Type B pancreatic cell (in vitro differentiated cells): Measurements from ENCODE around the gene OLFML2A. TPM values are rescaled to one million over a fixed set of nuclear protein-coding genes. Genes with fewer than 3 reads are reported as not detected.

ENCODE experiments used
- DNase-seq: peaks from one replicate; pipeline ENCODE4 v3.0.0; 2021; ENCODE audit warnings: mixed read lengths; ENCODE audit not compliant: unreplicated experiment; ENCODE audit errors: extremely low spot score
- H3K27ac Mint-ChIP-seq: 2 replicates; pipeline ENCODE4 v1.8.0; 2021; ENCODE audit warnings: mild to moderate bottlenecking, mixed read lengths
- H3K27me3 Mint-ChIP-seq: 2 replicates; pipeline ENCODE4 v1.8.0; 2021; ENCODE audit warnings: mixed read lengths
- H3K36me3 Mint-ChIP-seq: 2 replicates; pipeline ENCODE4 v1.8.0; 2021; ENCODE audit warnings: mixed read lengths
- H3K4me1 Mint-ChIP-seq: one replicate; pipeline ENCODE4 v1.8.0; 2021; ENCODE audit warnings: mixed read lengths; ENCODE audit not compliant: unreplicated experiment
- H3K4me3 Mint-ChIP-seq: 2 replicates; pipeline ENCODE4 v1.8.0; 2021; ENCODE audit warnings: mild to moderate bottlenecking, mixed read lengths
- H3K9me3 Mint-ChIP-seq: 2 replicates; pipeline ENCODE4 v1.8.0; 2021; ENCODE audit warnings: mixed read lengths
- total RNA-seq: library from RNA; stranded (reverse); gene quantifications from 2 replicates; pipeline ENCODE4 v1.2.1, GENCODE V29; 2021; ENCODE audit warnings: low replicate concordance
- TF ChIP-seq, protein P1 (sequence below): fragments of 200-600 bp; sonication (generic); conservative IDR thresholded peaks from 2 replicates; pipeline ENCODE4 v1.5.0; 2021; ENCODE audit warnings: antibody characterized with exemption, mild to moderate bottlenecking

OLFML2A gene
- total RNA-seq, 1 donor from 2014 or later = 6.3 TPM

DNA sequence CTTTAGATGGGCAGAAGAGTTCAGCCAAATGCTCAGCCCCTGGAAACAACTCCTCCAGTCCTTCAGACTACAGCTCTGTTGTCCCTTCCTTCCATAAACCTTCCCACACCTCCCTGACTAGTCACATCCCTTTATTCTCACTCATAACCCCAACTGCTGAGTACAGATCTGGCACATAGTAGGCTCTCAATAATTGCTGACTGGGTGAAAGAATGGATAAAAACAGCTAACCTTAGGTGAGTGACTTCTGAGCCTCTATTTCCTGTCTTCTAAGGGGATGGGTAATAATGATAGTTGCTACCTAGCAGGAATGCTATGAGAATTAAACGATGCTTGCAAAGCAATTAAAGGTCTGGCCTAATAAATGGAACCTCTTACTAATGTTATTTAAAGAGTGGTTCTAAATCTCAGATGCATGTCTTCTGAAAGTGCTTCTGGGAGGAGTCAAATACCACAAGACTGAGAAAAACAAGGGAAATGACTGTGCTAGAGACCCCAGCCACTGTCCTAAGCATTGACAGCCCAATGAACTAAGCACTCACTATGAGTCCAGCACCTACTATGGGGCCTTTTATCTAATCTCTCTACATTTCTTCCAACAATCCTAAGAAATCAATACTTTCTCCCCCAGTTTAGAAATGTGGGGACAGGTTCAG lies 3.3 kb upstream of the OLFML2A start:
- Mint-ChIP-seq H3K9me3 (no peaks in the 10 kb centered on the region), H3K4me3 (peak overlapping the region; percentile 73), H3K27ac (no peak overlapping the region), H3K36me3 (no peaks in the 10 kb centered on the region), H3K4me1 (peaks cover 24% of the 10 kb centered on the region), H3K27me3 (peaks cover 44% of the 10 kb centered on the region)
- DNase-seq = no peak
- TF ChIP-seq, protein P1, sequence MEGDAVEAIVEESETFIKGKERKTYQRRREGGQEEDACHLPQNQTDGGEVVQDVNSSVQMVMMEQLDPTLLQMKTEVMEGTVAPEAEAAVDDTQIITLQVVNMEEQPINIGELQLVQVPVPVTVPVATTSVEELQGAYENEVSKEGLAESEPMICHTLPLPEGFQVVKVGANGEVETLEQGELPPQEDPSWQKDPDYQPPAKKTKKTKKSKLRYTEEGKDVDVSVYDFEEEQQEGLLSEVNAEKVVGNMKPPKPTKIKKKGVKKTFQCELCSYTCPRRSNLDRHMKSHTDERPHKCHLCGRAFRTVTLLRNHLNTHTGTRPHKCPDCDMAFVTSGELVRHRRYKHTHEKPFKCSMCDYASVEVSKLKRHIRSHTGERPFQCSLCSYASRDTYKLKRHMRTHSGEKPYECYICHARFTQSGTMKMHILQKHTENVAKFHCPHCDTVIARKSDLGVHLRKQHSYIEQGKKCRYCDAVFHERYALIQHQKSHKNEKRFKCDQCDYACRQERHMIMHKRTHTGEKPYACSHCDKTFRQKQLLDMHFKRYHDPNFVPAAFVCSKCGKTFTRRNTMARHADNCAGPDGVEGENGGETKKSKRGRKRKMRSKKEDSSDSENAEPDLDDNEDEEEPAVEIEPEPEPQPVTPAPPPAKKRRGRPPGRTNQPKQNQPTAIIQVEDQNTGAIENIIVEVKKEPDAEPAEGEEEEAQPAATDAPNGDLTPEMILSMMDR = no peak

DNA sequence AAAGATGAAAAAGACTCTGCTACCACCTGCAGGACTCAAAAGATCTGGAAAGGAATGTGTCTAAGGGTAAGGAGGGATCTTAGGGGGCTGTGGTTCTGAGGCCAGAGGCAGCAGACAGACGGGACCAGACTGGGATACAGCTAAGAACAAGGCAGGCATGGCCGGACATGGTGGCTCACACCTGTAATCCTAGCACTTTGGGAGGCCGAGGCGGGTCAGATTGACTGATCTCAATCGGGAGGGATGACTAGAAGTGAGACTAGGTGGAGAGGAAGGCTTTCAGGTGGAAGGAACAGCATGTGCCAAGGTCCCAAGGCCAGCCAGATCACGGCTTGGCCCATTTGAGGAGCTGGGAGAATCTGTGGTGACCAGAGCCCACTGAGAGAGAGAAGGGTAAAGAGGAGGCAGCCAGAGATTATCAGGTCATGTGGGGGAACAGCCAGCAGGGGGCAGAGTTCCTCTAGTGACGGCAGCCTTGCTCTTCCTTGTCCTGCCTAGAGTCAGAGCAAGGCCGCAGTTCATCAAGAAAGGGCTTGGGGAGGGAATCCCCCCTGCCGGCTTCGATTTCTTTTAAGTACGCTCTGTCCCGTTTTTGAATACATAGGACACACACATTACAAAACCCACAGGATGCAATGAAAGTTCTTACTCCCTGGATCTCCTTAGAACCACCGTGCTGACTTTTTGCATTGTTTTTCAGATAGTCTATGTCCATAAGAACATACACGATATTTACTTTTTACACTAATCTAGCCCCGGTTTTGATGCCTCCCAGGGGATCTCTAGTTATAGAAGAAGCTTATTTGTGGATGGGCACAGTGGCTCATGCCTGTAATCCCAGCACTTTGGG lies 2.6 kb upstream of the OLFML2A start:
- H3K4me3 Mint-ChIP-seq = peak overlapping the region; percentile 73
- TF ChIP-seq, protein P1 = peak; percentile 91
- peak overlapping the region; percentile 72 for H3K27ac Mint-ChIP-seq
- no peaks in the 10 kb centered on the region for H3K9me3 Mint-ChIP-seq
- H3K36me3 Mint-ChIP-seq = no peaks in the 10 kb centered on the region
- H3K4me1 Mint-ChIP-seq = peaks cover 26% of the 10 kb centered on the region
- peak; percentile 88 for DNase-seq
- H3K27me3 Mint-ChIP-seq = peaks cover 43% of the 10 kb centered on the region

DNA sequence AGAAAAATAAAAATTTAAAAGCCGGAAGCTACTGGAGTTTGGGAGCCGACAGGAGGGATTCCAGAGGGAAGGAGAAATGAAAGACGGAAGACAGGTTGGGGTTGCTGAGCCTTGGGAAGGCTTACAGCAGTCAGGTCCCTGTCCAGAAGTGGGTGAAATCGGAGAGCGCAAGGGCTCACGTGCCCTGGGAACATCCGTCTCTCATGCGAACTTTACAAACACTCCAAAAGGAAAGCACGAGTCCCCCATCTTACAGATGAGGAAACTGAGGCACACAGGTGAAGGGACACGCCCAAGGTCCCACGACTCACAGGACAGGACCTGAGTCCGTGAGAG lies 347 bp upstream of the OLFML2A start:
- Mint-ChIP-seq H3K4me3 (peak overlapping the region; percentile 88), H3K4me1 (peaks cover 29% of the 10 kb centered on the region), H3K27ac (no peak overlapping the region), H3K9me3 (no peaks in the 10 kb centered on the region), H3K36me3 (no peaks in the 10 kb centered on the region), H3K27me3 (peaks cover 39% of the 10 kb centered on the region)
- TF ChIP-seq, protein P1 = no peak
- no peak for DNase-seq

DNA sequence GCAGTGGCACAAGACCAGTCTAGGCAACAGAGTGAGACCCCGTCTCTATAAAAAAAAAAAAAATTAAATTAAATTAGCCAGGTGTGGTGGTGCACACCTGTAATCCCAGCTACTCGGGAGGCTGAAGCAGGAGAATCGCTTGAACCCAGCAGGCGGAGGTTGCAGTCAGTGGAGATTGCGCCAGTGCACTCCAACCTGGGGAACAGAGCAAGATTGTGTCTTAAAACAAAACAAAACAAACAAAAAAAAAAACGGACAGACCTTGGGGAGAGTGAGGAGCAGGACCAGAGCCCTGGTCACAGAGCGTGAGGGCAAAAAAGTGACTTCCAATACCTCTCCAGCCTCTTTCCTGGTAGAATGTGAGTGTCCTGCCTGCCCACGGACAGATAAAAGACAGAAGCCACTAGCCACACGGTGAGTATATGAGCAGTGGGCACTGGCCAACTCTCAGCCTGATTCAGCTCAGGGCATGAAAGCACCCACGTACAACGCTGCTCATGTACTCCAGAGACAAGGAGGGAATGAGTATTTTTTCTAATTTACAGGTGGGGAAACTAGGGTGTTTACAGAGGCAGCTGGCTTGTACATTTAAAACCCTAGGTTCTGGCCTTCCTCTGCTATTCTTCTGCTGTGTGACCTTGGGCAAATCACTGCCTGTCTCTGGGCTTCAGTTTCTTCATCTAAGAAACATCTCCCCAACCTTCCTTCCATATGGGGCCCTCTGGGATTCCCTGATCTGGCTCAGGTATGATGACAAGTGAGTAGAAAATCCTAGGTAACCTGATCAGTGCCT lies 1.8 kb downstream of the OLFML2A start:
- peak overlapping the region; percentile 75 for H3K27ac Mint-ChIP-seq
- H3K4me1 Mint-ChIP-seq = peaks cover 28% of the 10 kb centered on the region

More for the DNA sequence above, 1.8 kb downstream of the OLFML2A start:
- peaks cover 41% of the 10 kb centered on the region for H3K27me3 Mint-ChIP-seq
- H3K9me3 Mint-ChIP-seq = no peaks in the 10 kb centered on the region
- DNase-seq = no peak
- TF ChIP-seq, protein P1 = no peak
- no peaks in the 10 kb centered on the region for H3K36me3 Mint-ChIP-seq
- H3K4me3 Mint-ChIP-seq = peak overlapping the region; percentile 77
